SH-SY5Y (cell line): ENCODE data around the gene TMEM82.

Source experiments
- GATA2 ChIP-seq: IDR thresholded peaks from 2 replicates; pipeline ENCODE4 v1.6.1; 2011; ENCODE audit warnings: mild to moderate bottlenecking, low read depth, low read length
- GATA3 ChIP-seq: IDR thresholded peaks from 2 replicates; pipeline ENCODE4 v1.6.1; 2011; ENCODE audit warnings: low read depth, mild to moderate bottlenecking, low read length, moderate library complexity

- TF ChIP-seq GATA2 = no peak
- no peak for TF ChIP-seq GATA3
Observed at GRCh38 chr1:15735304-15736037, 6.8 kb upstream of the TMEM82 start.
